GM18867 (cell line): ENCODE measurements around the gene MET.
"Not testable (repeated sequence)": the region's sequence is repeated elsewhere in the genome, so short reads cannot be mapped to it uniquely, and the experiment has no call there.

Experiments
- ATAC-seq: cut with Tn5 transposase; IDR thresholded peaks from one replicate; pipeline ENCODE4 v1.9.1; 2021; ENCODE audit warnings: mild to moderate bottlenecking, moderate library complexity; ENCODE audit not compliant: unreplicated experiment

MET gene

GRCh38 chr7:116671681-116672595 is at the start of gene MET:
TSS of gene MET (plus strand) at chr7:116672196. CDS start at chr7:116699085, 26,889 bp downstream.
- ATAC-seq = peak; percentile 95

DNA sequence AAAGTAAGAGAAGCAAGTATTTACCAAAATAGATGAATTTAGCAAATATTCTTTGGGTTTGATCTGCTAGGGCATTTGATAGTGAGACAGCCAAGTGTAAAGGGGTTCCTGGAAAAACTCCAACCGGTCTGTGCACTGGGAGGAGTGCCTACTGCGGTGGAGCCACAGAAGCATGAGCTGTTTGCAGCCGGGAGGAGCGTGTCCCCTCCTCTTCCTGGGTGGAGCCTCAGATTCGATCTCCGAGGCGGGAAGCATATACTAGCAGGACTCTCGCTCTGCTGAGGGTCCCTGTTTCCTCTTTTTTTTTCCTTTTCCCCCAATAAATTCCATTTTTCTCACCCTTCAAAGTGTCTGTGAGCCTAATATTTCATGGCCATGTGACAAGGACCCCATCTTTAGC is 45.1 kb upstream of the MET start:
- ATAC-seq = no peak

DNA sequence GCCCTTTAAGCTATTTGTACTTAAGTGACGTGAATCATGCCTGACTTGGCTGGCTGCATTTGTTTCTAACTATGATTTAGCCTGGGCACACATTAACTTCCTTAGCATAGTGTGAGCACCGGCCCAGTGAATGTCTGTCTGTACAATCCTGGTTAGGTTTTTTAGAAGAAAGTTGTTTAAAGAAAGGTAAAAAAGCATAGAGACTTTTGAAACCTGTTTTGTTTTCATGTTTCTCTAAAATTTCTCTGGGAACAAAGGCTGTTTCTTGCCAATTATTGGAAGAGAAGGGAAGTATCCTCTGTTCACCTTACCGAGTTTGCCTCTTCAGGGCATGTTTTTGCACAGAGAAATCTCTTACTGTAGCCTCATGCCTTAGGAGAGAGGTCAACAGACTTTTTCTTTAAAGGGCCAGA is 42.9 kb upstream of the MET start:
- ATAC-seq = no peak

DNA sequence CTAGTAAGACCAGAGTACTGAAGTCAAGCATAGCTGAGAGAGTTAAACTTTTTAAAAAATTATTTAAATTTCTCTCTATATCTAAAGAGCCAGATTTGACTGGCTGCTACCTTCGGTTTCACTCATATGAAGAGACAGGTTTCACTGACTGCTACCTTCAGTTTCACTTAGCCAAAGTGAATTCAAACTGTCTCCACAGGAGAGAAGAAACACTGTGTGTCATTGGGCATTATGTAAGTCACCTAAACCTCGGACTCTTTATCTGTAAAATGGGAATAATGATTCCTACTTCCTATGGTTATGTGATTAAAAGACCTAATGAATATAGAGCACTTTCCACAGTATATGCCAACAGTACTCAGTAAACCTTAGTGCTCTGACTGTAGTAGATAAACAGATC is 41.6 kb upstream of the MET start:
- ATAC-seq = peak; percentile 97

GRCh38 chr7:116630932-116631671 is 40.9 kb upstream of the MET start:
- peak; percentile 64 for ATAC-seq

GRCh38 chr7:116631676-116632075 is 40.3 kb upstream of the MET start:
- ATAC-seq = no peak

DNA sequence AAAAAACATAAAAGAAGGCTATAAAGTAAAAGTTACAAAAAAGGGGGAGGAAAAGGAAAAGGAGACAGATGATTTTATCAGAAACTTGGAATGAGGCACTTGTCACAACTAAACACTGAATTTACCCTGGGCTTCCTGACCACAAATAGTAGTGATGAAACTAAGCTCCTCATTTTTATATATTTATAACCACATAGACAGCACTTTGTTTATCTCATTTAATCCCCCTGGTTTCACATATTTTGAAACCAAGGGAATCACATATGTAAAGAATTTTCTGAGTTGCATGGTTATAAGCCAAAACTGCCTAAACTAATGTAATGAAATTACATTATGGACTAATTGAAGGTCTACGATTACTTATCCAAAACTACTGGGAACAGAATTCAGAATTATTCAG is 39.6 kb upstream of the MET start:
- no peak for ATAC-seq

DNA sequence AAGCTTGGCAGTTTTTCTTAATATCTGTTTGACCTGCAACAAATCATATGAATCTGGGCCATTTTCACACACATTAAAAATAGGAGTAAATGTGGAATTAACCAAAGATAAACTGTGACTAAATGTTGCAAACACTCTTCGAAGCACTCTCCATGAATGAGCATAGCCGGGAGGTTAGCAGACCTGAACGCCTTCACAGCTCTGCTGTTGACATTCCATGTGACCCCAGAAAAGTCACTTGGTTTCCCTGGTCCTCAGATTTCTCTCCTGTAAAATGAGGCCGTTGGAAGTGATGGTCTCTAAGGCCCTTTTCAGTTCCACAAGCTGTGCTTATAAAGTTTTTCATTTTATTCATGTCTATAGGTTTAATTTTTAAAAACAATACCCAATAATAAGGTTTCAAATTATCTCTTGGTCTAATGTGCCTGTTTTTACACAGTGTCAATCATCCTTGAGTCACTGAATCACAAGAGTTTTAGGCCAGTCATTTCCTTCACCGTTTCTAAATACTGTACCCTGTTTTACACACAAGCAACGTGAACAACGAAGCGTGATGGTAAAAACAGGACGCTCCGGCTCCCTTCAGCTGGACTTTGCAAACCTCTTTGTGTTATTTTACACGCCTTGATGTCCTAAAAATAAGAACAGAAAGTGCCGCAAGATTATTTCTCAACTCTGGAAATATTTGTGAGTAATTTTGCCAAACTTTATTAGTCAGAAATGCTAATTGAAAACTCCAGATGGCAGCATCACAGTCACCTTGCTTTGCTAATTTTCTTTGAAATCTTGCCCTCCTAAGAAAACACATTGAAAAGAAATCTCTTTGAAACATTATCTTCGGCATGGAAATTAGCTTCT is 38.6 kb upstream of the MET start:
- peak; percentile 29 for ATAC-seq

- ATAC-seq = no peak
Observed at GRCh38 chr7:116636997-116637396, 35.0 kb upstream of the MET start.

- not testable (repeated sequence) for ATAC-seq
Observed at GRCh38 chr7:116638592-116638991, 33.4 kb upstream of the MET start.

DNA sequence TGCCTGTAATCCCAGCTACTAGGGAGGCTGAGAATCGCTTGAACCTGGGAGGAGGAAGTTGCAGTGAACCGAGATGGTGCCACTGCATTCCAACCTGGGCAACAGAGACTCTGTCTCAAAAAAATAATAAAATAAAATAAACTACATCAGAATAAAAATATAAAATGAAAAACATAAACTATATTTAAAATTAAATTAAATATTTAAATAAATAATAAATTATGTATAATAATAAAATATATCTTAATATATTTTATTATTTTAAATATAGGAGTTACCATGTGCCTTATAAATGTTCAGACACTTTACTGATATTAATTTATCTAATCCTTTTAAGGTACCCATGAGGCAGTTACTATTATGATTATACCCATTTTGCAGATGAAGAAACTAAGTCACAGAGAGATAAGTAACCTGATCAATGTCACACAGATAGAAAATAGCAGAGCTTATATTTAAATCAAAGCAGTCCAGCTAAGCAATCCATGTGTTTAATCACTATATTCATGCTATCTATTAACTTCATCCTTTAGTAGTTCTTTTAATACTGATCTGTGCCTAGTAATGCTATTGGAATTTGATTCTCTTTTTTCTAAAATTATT is 30.3 kb upstream of the MET start:
- no peak for ATAC-seq

DNA sequence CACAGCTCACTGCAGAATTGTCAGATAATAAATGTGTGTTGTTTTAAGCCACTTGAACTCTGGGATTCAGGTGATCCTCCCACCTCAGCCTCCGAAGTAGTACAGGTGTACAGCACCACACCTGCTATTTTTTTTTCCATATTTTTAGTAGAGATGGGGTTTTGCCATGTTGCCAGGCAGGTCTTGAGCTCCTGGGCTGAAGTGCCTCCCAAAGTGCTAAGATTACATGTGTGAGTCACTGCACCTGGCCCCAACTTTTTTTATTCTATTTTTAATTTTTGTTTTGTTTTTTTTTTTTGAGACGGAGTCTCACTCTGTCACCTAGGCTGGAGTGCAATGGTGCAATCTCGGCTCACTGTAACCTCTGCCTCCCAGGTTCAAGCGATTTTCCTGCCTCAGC is 28.8 kb upstream of the MET start:
- not testable (repeated sequence) for ATAC-seq

- no peak for ATAC-seq
Observed at GRCh38 chr7:116644628-116645027, 27.4 kb upstream of the MET start.

DNA sequence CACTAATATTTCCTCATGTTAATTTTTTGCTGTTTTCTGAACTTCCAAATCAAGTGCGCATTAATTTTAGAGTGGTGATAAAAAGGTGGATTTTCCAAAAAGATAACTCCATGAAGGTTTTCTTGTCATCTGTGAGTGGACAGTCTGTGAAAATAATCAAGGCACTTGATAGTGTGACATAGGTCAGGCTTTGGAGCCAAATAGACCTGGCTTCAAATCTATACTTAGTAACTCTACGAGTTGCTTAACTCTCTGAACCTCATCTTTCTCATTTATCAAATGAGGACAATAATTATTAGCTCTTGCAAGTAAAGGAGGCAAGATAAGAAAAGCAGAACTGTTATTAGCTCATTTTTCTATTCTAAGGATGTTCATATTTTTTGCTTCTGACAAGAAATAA is 24.7 kb upstream of the MET start:
- ATAC-seq = no peak

GRCh38 chr7:116647861-116648260 is 24.1 kb upstream of the MET start:
- no peak for ATAC-seq

GRCh38 chr7:116650436-116650835 is 21.6 kb upstream of the MET start:
- no peak for ATAC-seq

GRCh38 chr7:116652793-116653192 is 19.2 kb upstream of the MET start:
- peak; percentile 56 for ATAC-seq

DNA sequence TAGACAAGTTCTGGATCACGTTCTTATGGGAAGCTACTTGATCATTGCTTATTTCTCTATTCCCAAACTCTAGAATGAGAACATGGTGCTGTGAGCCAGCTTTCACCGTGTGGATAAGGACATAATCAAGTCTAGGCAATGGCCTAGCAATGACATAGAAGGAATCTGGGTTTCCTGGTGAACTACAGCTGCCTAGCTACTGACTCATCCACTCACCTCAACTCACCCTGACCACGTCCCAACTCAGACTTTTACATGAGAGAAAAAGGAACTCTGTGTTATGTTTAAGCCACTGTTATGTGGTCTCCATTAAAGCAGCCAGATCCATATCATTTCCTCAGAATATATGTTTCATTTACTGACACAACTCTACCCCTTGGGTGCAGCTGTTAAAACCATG is 18.8 kb upstream of the MET start:
- ATAC-seq = no peak

DNA sequence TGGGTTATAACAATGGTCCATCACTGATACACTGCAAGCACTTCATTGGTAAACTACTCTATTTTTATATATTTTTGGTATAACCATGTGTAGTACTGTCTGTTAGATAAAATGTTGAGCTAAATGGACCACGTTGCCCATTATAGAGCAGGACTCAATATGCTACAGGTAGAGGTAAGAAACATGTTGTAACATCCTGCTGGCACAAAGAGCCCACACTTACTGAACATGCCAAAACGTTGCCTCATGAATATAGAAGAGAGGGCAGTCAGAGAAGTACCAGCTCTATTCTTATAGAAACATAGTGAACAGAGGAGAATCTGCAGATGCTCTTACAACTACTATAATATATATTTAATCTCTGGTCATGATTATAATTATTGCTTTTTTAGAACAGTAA is 18.4 kb upstream of the MET start:
- ATAC-seq = no peak

GRCh38 chr7:116659248-116659647 is 12.7 kb upstream of the MET start:
- not testable (repeated sequence) for ATAC-seq

DNA sequence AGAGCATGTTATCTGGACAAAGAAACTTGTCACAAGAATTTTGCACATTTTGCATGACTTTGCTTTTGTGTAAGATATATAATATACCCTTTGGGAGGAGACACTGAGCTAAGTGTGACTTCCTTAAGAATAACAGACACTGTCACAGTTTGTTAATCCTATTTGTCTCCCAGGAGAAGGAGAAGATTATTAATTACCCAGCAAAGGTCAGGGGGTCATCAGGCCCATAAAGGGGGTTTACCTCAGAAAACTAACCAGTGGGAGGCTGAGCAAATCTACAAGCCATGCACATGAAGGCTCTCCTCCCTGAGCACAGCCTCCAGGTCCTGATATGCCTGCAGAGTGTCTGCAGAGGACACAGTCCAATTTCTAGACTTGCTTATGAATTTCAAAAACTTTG is 10.1 kb upstream of the MET start:
- ATAC-seq = no peak
